Mesothelial cell of epicardium (in vitro differentiated cells): ENCODE data around the gene CFI. TPM values are rescaled to one million over a fixed set of nuclear protein-coding genes. Genes with fewer than 3 reads are reported as not detected.

Source experiments
- DNase-seq, 2 experiments: peaks; one replicate each; pipeline ENCODE4 v3.0.0; 2021; ENCODE audit warnings: low spot score in 2 of 2; ENCODE audit not compliant: unreplicated experiment in 2 of 2
- H3K27ac Mint-ChIP-seq: 2 replicates; pipeline ENCODE4 v1.8.0; 2021; ENCODE audit warnings: mixed read lengths
- H3K27me3 Mint-ChIP-seq: 2 replicates; pipeline ENCODE4 v1.8.0; 2021; ENCODE audit warnings: low read depth, mixed read lengths
- H3K36me3 Mint-ChIP-seq: 2 replicates; pipeline ENCODE4 v1.8.0; 2021; ENCODE audit warnings: mixed read lengths
- H3K4me1 Mint-ChIP-seq: 2 replicates; pipeline ENCODE4 v1.8.0; 2021; ENCODE audit warnings: mixed read lengths
- H3K4me3 Mint-ChIP-seq: 2 replicates; pipeline ENCODE4 v1.8.0; 2021; ENCODE audit warnings: mild to moderate bottlenecking, moderate library complexity, mixed read lengths
- H3K9me3 Mint-ChIP-seq: 2 replicates; pipeline ENCODE4 v1.8.0; 2021; ENCODE audit warnings: mixed read lengths
- total RNA-seq: library from RNA; stranded (reverse); gene quantifications from 3 replicates; pipeline ENCODE4 v1.2.1, GENCODE V29; 2021
- TF ChIP-seq, protein P1 (sequence below): fragments of 200-600 bp; sonication (generic); IDR thresholded peaks from one replicate; pipeline ENCODE4 v1.5.0; 2021; ENCODE audit warnings: antibody characterized with exemption; ENCODE audit not compliant: unreplicated experiment

Gene CFI
- total RNA-seq, 1 donor from 2014 or later = 506 TPM

DNA sequence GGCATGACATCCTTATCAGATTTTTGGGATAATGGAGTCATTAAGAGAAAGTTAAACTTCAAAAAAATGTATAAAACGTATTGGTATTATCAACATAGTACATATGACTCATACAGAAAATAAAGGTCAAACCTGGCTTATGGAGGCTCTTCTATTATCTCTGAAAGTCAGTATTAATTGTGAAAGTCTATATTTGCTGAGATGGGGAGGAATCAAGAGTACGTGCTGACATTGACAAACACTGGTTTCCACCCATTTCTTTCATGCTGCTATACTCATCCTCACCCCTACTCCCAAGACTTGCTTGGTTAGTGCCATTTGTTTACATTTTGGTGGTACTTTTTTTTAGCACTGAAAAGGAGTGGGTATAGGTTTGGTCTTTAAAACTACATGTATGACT is 41.1 kb downstream of the CFI start:
- no peak overlapping the region for H3K27ac Mint-ChIP-seq
- no peak for DNase-seq
- H3K4me1 Mint-ChIP-seq = peaks cover 10% of the 10 kb centered on the region
- no peaks in the 10 kb centered on the region for H3K9me3 Mint-ChIP-seq
- H3K4me3 Mint-ChIP-seq = no peak overlapping the region
- peaks cover 49% of the 10 kb centered on the region for H3K36me3 Mint-ChIP-seq
- H3K27me3 Mint-ChIP-seq = no peaks in the 10 kb centered on the region
- TF ChIP-seq, protein P1, sequence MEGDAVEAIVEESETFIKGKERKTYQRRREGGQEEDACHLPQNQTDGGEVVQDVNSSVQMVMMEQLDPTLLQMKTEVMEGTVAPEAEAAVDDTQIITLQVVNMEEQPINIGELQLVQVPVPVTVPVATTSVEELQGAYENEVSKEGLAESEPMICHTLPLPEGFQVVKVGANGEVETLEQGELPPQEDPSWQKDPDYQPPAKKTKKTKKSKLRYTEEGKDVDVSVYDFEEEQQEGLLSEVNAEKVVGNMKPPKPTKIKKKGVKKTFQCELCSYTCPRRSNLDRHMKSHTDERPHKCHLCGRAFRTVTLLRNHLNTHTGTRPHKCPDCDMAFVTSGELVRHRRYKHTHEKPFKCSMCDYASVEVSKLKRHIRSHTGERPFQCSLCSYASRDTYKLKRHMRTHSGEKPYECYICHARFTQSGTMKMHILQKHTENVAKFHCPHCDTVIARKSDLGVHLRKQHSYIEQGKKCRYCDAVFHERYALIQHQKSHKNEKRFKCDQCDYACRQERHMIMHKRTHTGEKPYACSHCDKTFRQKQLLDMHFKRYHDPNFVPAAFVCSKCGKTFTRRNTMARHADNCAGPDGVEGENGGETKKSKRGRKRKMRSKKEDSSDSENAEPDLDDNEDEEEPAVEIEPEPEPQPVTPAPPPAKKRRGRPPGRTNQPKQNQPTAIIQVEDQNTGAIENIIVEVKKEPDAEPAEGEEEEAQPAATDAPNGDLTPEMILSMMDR = no peak

DNA sequence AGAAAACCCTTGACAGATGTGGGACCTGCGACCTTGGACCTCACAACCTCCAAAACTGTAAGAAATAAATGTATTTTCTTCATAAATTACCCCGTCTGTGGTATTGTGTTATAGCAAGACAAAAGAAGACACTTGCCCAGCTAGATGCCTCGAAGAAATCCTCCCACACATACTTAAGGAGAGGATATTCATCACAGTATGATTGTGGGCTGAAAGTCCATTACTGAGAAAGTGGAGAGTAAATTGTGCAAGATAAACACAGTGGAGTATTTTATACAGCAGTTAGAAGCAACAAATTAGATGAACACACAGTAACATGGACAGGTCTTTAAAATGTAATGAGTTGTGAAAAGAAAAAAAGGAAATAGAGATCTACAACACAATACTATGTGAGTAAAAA is 46.1 kb downstream of the CFI start:
- TF ChIP-seq, protein P1 = no peak
- DNase-seq = no peak
- Mint-ChIP-seq H3K4me1 (no peaks in the 10 kb centered on the region), H3K4me3 (no peak overlapping the region), H3K27me3 (no peaks in the 10 kb centered on the region), H3K36me3 (peaks cover 49% of the 10 kb centered on the region), H3K9me3 (no peaks in the 10 kb centered on the region), H3K27ac (no peak overlapping the region)

DNA sequence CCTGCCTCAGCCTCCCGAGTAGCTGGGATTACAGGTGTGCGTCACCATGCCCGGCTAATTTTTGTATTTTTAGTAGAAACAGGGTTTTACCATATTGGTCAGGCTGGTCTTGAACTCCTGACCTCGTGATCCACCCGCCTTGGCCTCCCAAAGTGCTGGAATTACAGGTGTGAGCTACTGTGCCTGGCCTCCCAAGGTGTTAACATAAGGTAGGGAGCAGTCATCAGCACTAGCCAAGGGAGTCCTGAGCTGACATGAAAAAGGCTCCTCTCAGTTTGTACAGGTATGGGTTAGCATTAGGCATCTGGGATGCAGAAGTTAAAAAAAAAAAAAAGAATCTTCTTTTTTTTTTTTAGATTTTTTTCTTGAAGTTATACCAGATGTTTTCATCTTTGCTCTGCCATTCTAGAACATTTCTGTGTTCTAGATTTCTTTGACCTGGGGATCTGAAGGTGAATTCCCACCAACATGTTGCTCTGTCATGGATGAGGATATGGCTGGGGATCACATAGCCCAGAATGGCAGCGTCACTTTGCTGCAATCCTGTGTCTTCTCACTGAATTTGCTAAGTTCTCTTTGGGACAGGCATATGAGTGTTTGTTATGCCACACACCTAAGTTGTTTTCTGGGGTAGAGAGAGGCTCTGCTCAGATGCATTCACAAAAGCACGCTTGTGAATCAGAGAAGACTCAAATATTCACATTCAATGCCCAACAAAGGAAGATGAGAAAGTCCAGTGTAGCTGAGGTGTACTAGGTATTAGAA is 47.5 kb downstream of the CFI start:
- DNase-seq = no peak
- TF ChIP-seq, protein P1 = no peak
- H3K9me3 Mint-ChIP-seq = no peaks in the 10 kb centered on the region
- H3K4me3 Mint-ChIP-seq = no peak overlapping the region
- H3K27me3 Mint-ChIP-seq = no peaks in the 10 kb centered on the region
- no peak overlapping the region for H3K27ac Mint-ChIP-seq
- no peaks in the 10 kb centered on the region for H3K4me1 Mint-ChIP-seq
- peaks cover 50% of the 10 kb centered on the region for H3K36me3 Mint-ChIP-seq

DNA sequence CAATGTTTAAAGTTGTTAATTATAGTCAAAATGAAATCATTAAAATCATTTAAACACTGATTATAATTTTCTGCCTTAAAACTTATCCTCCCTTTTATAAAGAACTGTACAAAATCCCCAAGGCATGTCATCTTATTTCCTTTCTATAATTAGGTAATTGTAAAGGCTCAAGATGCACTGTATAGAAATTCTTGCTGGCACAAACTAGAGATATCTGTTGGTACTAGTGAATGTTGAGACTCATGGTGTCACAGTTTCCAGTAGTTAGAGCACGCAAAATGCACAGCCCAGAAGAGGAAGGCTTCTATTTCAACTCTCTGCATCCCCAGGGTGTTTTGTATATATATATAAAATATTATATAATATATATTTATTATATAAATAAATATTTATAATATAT is 49.3 kb downstream of the CFI start:
- Mint-ChIP-seq H3K4me3 (no peak overlapping the region), H3K4me1 (no peaks in the 10 kb centered on the region), H3K27me3 (no peaks in the 10 kb centered on the region), H3K27ac (no peak overlapping the region), H3K36me3 (peaks cover 61% of the 10 kb centered on the region), H3K9me3 (no peaks in the 10 kb centered on the region)
- TF ChIP-seq, protein P1 = no peak
- DNase-seq = no peak

DNA sequence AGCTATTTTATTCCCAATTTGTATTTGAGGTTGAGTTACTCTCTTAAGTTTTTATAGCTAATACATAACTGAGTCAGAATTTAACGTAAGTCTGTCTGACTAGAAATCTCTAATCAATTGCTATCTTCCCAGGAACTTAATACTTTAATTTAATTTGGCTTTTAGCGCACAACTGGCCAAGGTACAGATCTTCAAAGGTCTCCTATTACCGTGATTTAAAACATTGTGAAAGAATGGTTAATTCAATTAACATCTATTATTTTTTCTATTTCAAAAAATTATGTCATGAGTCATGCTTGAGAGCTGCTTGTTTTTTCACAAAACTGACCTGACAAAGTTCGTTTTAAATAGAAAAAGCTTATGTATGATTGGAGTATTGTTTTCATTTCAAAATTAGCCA is 49.9 kb downstream of the CFI start:
- DNase-seq = no peak
- H3K4me3 Mint-ChIP-seq = no peak overlapping the region
- H3K4me1 Mint-ChIP-seq = no peaks in the 10 kb centered on the region
- H3K9me3 Mint-ChIP-seq = no peaks in the 10 kb centered on the region
- peaks cover 57% of the 10 kb centered on the region for H3K36me3 Mint-ChIP-seq
- TF ChIP-seq, protein P1 = no peak
- no peak overlapping the region for H3K27ac Mint-ChIP-seq
- no peaks in the 10 kb centered on the region for H3K27me3 Mint-ChIP-seq
